HepG2 (cell line): ENCODE data around the gene CDH2. TPM values are rescaled to one million over a fixed set of nuclear protein-coding genes. Genes with fewer than 3 reads are reported as not detected.

Experiments used
- ATAC-seq: fragments of 200-7000 bp; cut with Tn5 transposase; 3 replicates; pipeline ENCODE4 v1.9.1; 2020; ENCODE audit warnings: mild to moderate bottlenecking, moderate library complexity
- BruUV-seq: library from RNA; stranded (reverse); fragments of 400-500 nt; replicated peaks from 2 replicates; lab custom pipeline; 2021; lab: Mats Ljungman, UMichigan
- CTCF ChIA-PET: fragments of 300-600 bp; formaldehyde crosslinking; extraction: SDS; loops from one replicate; lab custom pipeline; 2021; ENCODE audit warnings: low total read pairs, inconsistent platforms, low intra/inter-chr PET ratio; lab: Yijun Ruan, JAX
- POLR2A ChIA-PET: fragments of 350-600 bp; sonication (Branson Sonifier 250); formaldehyde crosslinking; loops from one replicate; lab custom pipeline; 2020; ENCODE audit warnings: antibody characterized with exemption, inconsistent platforms; lab: Yijun Ruan, JAX
- DNase-seq: peaks from one replicate; pipeline ENCODE4 v3.0.0-alpha.2; 2015; ENCODE audit warnings: low spot score
- FAIRE-seq: peaks from 3 replicates; lab custom pipeline; 2011; peaks lifted over from hg19 to GRCh38; lab: Jason Lieb, UNC
- H2AFZ ChIP-seq: one replicate; pipeline ENCODE4 v1.6.1; 2011; ENCODE audit warnings: low read length, inconsistent platforms
- H3K27ac ChIP-seq: fragments of 300-600 bp; 3 replicates; pipeline ENCODE4 v1.8.0; 2011; ENCODE audit warnings: mixed run types, mild to moderate bottlenecking, mixed read lengths, low read length, inconsistent platforms; ENCODE audit not compliant: insufficient read depth; ENCODE audit errors: extremely low read length
- H3K27me3 ChIP-seq, 2 experiments: fragments of 200-600 bp in 1 of 2; 2 replicates in 1 of 2; 3 replicates in 1 of 2; pipeline versions ENCODE4 v1.6.0 to v1.8.0; 2011; ENCODE audit warnings: low read length in 2 of 2, mild to moderate bottlenecking in 2 of 2, moderate library complexity in 2 of 2, inconsistent platforms in 1 of 2; ENCODE audit not compliant: insufficient read depth in 2 of 2, control insufficient read depth in 1 of 2
- H3K36me3 ChIP-seq, 2 experiments: fragments of 200-600 bp in 1 of 2; replicated peaks in 1 of 2; 2 replicates in 1 of 2; 3 replicates in 1 of 2; pipeline versions ENCODE4 v1.5.1 to v1.8.0; 2011; ENCODE audit warnings: low read length in 2 of 2, inconsistent platforms in 1 of 2; ENCODE audit not compliant: insufficient read depth in 2 of 2, control insufficient read depth in 1 of 2
- H3K4me1 ChIP-seq: 2 replicates; pipeline ENCODE4 v1.5.1; 2012; ENCODE audit warnings: low read length, inconsistent platforms; ENCODE audit not compliant: insufficient read depth
- H3K4me2 ChIP-seq: 2 replicates; pipeline ENCODE4 v1.6.0; 2011; ENCODE audit warnings: low read depth, low read length, inconsistent platforms
- H3K4me3 ChIP-seq, 3 experiments: fragments of 200-600 bp in 1 of 3; sonication (generic), shearing (Covaris generic) in 1 of 3; replicated peaks in 1 of 3; 2 replicates each; pipeline ENCODE4 v1.5.1; 2011 to 2016; ENCODE audit warnings: low read length in 3 of 3, inconsistent platforms in 2 of 3, low read depth in 2 of 3, mild to moderate bottlenecking in 2 of 3, control low read depth in 1 of 3, mixed read lengths in 1 of 3; ENCODE audit not compliant: insufficient read depth in 1 of 3
- H3K79me2 ChIP-seq: one replicate; pipeline ENCODE4 v1.6.1; 2011; ENCODE audit warnings: low read length, inconsistent platforms; ENCODE audit not compliant: insufficient read depth
- H3K9ac ChIP-seq: 2 replicates; pipeline ENCODE4 v1.6.0; 2011; ENCODE audit warnings: mild to moderate bottlenecking, low read depth, low read length, inconsistent platforms; ENCODE audit not compliant: insufficient read depth
- H3K9me3 ChIP-seq: 2 replicates; pipeline ENCODE4 v1.5.1; 2012; ENCODE audit warnings: mild to moderate bottlenecking, low read length
- H4K20me1 ChIP-seq: 2 replicates; pipeline ENCODE4 v1.6.0; 2011; ENCODE audit warnings: inconsistent platforms, mild to moderate bottlenecking, low read length, moderate library complexity; ENCODE audit not compliant: insufficient read depth
- FOXK2 ChIP-seq: fragments of 450-650 bp; IDR thresholded peaks from 2 replicates; pipeline ENCODE4 v1.6.1; 2016
- NCOA1 ChIP-seq: sonication (generic); formaldehyde crosslinking; IDR thresholded peaks from 2 replicates; pipeline ENCODE4 v1.9.0; 2021; ENCODE audit warnings: missing genetic modification reagents
- NFKBIZ ChIP-seq: IDR thresholded peaks from 2 replicates; pipeline ENCODE4 v1.6.1; 2018; ENCODE audit warnings: missing genetic modification reagents, missing compliant biosample characterization
- PRPF4 ChIP-seq: fragments of 200-400 bp; formaldehyde crosslinking; IDR thresholded peaks from 2 replicates; pipeline ENCODE4 v1.6.1; 2016; ENCODE audit warnings: low read length, low read depth; ENCODE audit not compliant: poor library complexity, severe bottlenecking
- RBM39 ChIP-seq: fragments of 200-400 bp; formaldehyde crosslinking; IDR thresholded peaks from one replicate; pipeline ENCODE4 v1.6.1; 2018; ENCODE audit warnings: antibody characterized with exemption, mild to moderate bottlenecking, low read depth, low read length; ENCODE audit not compliant: poor library complexity, severe bottlenecking
- SMAD9 ChIP-seq: sonication (generic); formaldehyde crosslinking; IDR thresholded peaks from 2 replicates; pipeline ENCODE4 v1.5.1; 2020; ENCODE audit warnings: mild to moderate bottlenecking, missing genetic modification reagents
- SNAPC5 ChIP-seq: sonication (generic); formaldehyde crosslinking; IDR thresholded peaks from 2 replicates; pipeline ENCODE4 v1.8.1; 2023; ENCODE audit warnings: mild to moderate bottlenecking, missing genetic modification reagents, borderline replicate concordance
- ZBTB14 ChIP-seq: sonication (generic); formaldehyde crosslinking; IDR thresholded peaks from 2 replicates; pipeline ENCODE4 v1.4.0; 2020; ENCODE audit warnings: missing genetic modification reagents
- ZNF30 ChIP-seq: sonication (generic); formaldehyde crosslinking; IDR thresholded peaks from 2 replicates; pipeline ENCODE4 v1.5.0; 2020; ENCODE audit warnings: mild to moderate bottlenecking, missing genetic modification reagents
- ZNF772 ChIP-seq: sonication (generic); formaldehyde crosslinking; IDR thresholded peaks from 2 replicates; pipeline ENCODE4 v1.5.0; 2020; ENCODE audit warnings: mild to moderate bottlenecking, missing genetic modification reagents
- WGBS: methylation state at CpG from one replicate; pipeline ENCODE4 v1.1.6; 2017; ENCODE audit warnings: low lambda C conversion rate; 5-methylcytosine and 5-hydroxymethylcytosine counted together
- in situ Hi-C: cut with HindIII; loops from 2 replicates; pipeline ENCODE4 v1.10.0; 2017; ENCODE audit warnings: low pct_unique_long_range_greater_than_20kb; ENCODE audit not compliant: extremely low pct_ligation_motif_present
- intact Hi-C: fragments of 100-400 bp; cut with micrococcal nuclease; formaldehyde crosslinking; loops from one replicate; pipeline ENCODE4 v1.10.0; 2022; ENCODE audit not compliant: unreplicated experiment
- polyA plus RNA-seq, 8 experiments: library from polyadenylated mRNA; depleted of rRNA in 3 of 8; stranded (reverse) in 7 of 8; unstranded in 1 of 8; fragments of >200 nt; fragmentation: Illumina TruSeq in 4 of 8; extraction: Trizol in 4 of 8; gene quantifications; 2 replicates each; pipeline versions ENCODE4 v1.2.1 to v1.2.3, GENCODE V29; 2011 to 2016; ENCODE audit warnings: low read depth in 4 of 8, missing spikeins in 1 of 8, mixed read lengths in 1 of 8; ENCODE audit not compliant: insufficient read depth in 1 of 8
- total RNA-seq, 5 experiments: library from RNA; depleted of rRNA; stranded (reverse); fragments of >200 nt; fragmentation: Illumina TruSeq; extraction: Trizol; gene quantifications; 2 replicates each; pipeline ENCODE4 v1.2.3, GENCODE V29; 2016; ENCODE audit warnings: low read depth in 1 of 5
- TF ChIP-seq, protein P1 (sequence below): sonication (generic); formaldehyde crosslinking; IDR thresholded peaks from 2 replicates; pipeline ENCODE4 v1.4.0; 2020; ENCODE audit warnings: missing genetic modification reagents, borderline replicate concordance
- TF ChIP-seq, protein P2 (sequence below): sonication (generic); formaldehyde crosslinking; IDR thresholded peaks from 2 replicates; pipeline ENCODE4 v1.5.0; 2020; ENCODE audit warnings: missing genetic modification reagents

CDH2 gene
- total and polyA plus RNA-seq, 2 of the 13 experiments (the other 11 are each of a cell fraction or from before 2014, with no cell fraction given), result 18.6 to 36.1 TPM

DNA sequence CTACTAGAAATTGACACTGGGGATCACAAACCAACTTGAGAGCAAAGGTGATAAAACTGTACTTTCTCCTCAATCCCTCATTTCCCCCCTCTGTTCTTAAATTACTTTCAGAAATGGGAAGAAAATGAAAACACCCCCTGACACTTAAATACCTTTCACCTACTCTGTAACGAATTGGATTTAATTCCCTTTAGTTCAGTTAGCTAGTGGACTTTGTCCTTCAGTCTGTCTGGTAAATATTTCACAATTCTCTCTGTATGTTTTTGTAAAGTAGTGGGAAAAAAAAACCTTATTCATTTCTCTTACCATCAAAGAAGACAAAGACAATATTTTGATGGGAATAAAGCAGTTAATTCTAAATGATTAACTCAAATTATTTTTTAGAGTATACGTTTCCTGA, 85.7 kb downstream of the CDH2 start (continued):
- TF ChIP-seq SMAD9 (CRISPR knock-in tag), result no peak
- no peak for TF ChIP-seq ZNF772 (CRISPR knock-in tag)
- TF ChIP-seq FOXK2, result no peak

DNA sequence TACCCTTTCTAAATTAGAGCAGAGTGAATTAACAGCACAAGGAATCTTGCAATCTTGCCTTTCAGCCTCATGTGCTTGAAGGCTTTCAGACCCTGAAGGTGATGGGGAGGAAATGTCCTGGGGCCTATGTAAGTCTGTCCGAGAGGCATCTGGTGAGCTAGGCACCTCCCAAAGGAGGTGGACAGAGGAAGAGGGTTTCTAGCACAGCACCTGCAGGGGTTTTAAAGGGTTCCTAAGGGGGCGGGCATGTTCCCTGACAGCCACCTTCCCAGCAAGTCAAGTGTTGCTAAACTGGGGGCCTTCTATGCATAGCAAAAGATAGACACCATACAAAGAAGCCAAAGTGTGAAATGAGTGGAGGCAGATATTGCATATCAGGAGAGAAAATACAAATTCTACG, 88.5 kb downstream of the CDH2 start:
- peaks cover 64% of the 10 kb centered on the region for H3K4me1 ChIP-seq
- H3K4me2 ChIP-seq, result no peak overlapping the region
- H3K27me3 ChIP-seq, result no peaks in the 10 kb centered on the region
- intact Hi-C loops, result no loop called here
- peaks cover 23% of the 10 kb centered on the region for H3K79me2 ChIP-seq
- CTCF ChIA-PET, result no interaction called here
- no peaks in the 10 kb centered on the region for H4K20me1 ChIP-seq
- ATAC-seq (no peak), FAIRE-seq (no peak), DNase-seq (no peak)
- in situ Hi-C loops, result no loop called here
- no peak overlapping the region for H3K4me3 ChIP-seq
- H2AFZ ChIP-seq, result no peak overlapping the region
- no peak for TF ChIP-seq ZNF30 (CRISPR knock-in tag)
- no peak for TF ChIP-seq SNAPC5 (CRISPR knock-in tag)
- TF ChIP-seq NCOA1 (CRISPR knock-in tag), result no peak
- POLR2A ChIA-PET, result no interaction called here
- no peaks in the 10 kb centered on the region for H3K9me3 ChIP-seq
- no TSS peak for BruUV-seq
- H3K27ac ChIP-seq, result no peak overlapping the region
- 100% methylated on average over 3 of the region's 3 CpGs for WGBS
- H3K36me3 ChIP-seq, result no peaks in the 10 kb centered on the region
- H3K9ac ChIP-seq, result no peak overlapping the region

DNA sequence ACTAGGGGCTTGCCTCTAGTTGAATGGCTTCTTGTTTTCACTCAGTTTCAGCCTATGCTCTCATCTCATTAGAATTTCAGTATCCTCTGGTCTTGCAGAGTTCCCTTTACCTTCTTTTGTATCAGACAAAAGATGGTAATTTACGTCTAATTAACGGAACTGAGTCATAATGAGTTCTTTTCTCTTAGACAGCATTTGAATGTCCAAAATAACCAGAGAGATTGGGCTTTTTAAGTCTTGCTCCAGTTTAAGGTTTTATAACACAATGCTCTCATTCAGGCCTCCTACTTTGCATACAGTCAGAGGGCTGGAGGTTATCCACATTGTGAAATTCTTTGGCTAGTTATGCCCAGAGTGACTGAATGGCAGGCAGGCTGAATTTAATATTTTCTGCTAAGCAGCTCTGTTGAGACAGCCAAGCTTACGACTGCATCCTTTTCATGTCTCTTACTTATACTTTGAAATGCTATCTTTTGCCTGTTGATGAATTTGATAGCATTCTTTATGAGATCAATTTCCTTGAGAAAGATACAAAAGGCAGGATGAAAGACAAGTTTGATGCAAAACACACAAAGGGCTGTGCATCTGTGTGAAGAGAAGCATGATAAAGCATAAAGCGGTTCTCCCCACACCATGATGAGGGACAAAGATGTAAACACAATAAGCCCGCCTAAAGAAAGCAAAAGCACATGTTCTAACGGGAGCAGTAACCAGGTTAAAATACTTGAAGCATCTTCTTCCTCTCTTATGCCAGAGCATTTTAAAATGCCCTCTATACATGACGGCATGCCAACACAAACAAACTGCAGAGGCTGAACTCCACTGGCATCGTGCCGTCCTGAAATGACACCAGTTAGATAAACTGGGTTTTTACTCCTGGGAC, 90.0 kb downstream of the CDH2 start:
- ChIA-PET POLR2A (no interaction called here), CTCF (no interaction called here)
- no peaks in the 10 kb centered on the region for H3K27me3 ChIP-seq
- peaks cover 57% of the 10 kb centered on the region for H3K4me1 ChIP-seq
- FAIRE-seq, result peak; percentile 8
- BruUV-seq, result no TSS peak
- DNase-seq, result peak; percentile 72
- peak; percentile 92 for ATAC-seq
- H4K20me1 ChIP-seq, result no peaks in the 10 kb centered on the region
- no peak overlapping the region for H3K9ac ChIP-seq
- H3K79me2 ChIP-seq, result peaks cover 20% of the 10 kb centered on the region
- H2AFZ ChIP-seq, result no peak overlapping the region
- peak overlapping the region; percentile 55 for H3K4me2 ChIP-seq
- no peaks in the 10 kb centered on the region for H3K36me3 ChIP-seq
- no peak overlapping the region for H3K4me3 ChIP-seq
- 67% methylated on average over 9 of the region's 9 CpGs for WGBS
- in situ Hi-C loops, result no loop called here
- H3K9me3 ChIP-seq, result no peaks in the 10 kb centered on the region
- intact Hi-C loops, result no loop called here
- peak overlapping the region; percentile 49 for H3K27ac ChIP-seq
- TF ChIP-seq NFKBIZ (0 out of 2 replicates have a peak, but pooled peaks have one; percentile 21), ZBTB14 (CRISPR knock-in tag) (no peak), RBM39 (no peak), PRPF4 (no peak)
- TF ChIP-seq, protein P1, sequence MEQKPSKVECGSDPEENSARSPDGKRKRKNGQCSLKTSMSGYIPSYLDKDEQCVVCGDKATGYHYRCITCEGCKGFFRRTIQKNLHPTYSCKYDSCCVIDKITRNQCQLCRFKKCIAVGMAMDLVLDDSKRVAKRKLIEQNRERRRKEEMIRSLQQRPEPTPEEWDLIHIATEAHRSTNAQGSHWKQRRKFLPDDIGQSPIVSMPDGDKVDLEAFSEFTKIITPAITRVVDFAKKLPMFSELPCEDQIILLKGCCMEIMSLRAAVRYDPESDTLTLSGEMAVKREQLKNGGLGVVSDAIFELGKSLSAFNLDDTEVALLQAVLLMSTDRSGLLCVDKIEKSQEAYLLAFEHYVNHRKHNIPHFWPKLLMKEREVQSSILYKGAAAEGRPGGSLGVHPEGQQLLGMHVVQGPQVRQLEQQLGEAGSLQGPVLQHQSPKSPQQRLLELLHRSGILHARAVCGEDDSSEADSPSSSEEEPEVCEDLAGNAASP (CRISPR knock-in tag), result no peak
- TF ChIP-seq, protein P2, sequence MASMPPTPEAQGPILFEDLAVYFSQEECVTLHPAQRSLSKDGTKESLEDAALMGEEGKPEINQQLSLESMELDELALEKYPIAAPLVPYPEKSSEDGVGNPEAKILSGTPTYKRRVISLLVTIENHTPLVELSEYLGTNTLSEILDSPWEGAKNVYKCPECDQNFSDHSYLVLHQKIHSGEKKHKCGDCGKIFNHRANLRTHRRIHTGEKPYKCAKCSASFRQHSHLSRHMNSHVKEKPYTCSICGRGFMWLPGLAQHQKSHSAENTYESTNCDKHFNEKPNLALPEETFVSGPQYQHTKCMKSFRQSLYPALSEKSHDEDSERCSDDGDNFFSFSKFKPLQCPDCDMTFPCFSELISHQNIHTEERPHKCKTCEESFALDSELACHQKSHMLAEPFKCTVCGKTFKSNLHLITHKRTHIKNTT (CRISPR knock-in tag), result no peak
